ENCODE results near the gene GGCT. TPM values are rescaled to one million over a fixed set of nuclear protein-coding genes. Genes with fewer than 3 reads are reported as not detected.

Gene GGCT
- total RNA-seq, 1 experiment from 2014 or later: 73.5 TPM

DNA sequence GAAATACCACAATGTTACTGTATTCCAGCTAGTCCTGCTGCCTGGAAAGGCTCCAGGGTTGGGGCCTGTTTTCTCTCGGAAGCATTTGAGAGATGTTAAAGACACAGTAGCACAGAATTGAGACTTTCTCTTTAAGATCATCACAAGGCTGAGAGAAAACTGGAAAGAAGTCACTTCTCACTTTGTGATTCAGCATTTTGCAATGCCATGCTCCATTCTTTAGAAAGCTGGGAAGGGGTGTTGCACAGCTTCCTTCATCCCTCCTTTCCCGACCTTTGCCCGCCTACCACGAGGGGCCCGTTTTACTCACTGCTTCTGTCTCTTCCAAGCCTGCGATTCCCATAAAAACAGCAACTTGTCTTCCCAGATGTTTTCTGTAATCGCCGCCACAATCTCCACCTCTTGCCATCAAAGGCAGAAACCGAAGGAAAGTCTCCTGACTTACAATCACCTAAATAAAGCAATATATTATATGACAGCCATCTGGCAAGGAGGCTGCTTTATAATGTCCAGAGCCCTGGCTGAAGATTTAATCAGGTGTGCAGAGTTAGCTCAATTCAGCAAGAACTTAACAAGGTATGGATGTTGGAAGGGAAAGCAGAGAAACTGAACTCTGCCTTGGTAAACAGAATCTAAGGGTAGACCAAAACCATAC is 44.9 kb downstream of the GGCT start:
- H2AFZ ChIP-seq (ENCODE audit: low read length): no peak overlapping the region
- peaks cover 19% of the 10 kb centered on the region for H3K4me1 ChIP-seq (ENCODE audit: low read length)
- no peaks in the 10 kb centered on the region for H3K79me2 ChIP-seq (ENCODE audit: low read length)
- H3K36me3 ChIP-seq (ENCODE audit: insufficient read depth, low read length): no peaks in the 10 kb centered on the region
- H4K20me1 ChIP-seq (ENCODE audit: insufficient read depth, low read depth, low read length): no peaks in the 10 kb centered on the region
- H3K4me3 ChIP-seq (ENCODE audit: low read length): no peak overlapping the region
- H3K27ac ChIP-seq (ENCODE audit: low read length): no peak overlapping the region
- no peaks in the 10 kb centered on the region for H3K27me3 ChIP-seq (ENCODE audit: low read length)
- DNase-seq: no peak
- H3K4me2 ChIP-seq (ENCODE audit: low read depth, low read length, poor library complexity, severe bottlenecking): no peak overlapping the region
- no peak overlapping the region for H3K9ac ChIP-seq (ENCODE audit: low read length)
- no peaks in the 10 kb centered on the region for H3K9me3 ChIP-seq (ENCODE audit: low read length)
- H3K9me2 ChIP-seq (replicated peaks; ENCODE audit: insufficient read depth, low read length): no peaks in the 10 kb centered on the region

DNA sequence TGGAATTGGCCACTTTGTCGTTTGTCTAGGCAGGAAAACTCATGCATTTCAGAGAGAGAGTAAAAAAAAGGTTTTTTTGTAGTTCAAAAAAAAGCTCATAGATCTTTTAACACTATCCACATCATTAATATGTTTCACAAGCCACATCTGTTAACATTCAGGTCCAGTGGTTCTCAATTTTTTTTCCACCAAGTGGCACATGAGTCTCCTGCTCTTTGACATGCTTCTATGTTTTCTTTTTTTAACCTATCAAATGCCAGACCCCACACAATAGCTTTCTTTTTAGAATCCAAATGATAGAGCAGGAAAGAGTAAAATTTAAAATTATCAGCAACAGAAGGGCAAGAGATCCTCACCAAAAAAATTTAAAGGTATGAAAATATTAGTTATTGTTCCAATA is 46.3 kb downstream of the GGCT start:
- H3K4me2 ChIP-seq (ENCODE audit: low read depth, low read length, poor library complexity, severe bottlenecking): no peak overlapping the region
- H3K9me3 ChIP-seq (ENCODE audit: low read length): no peaks in the 10 kb centered on the region
- H3K4me3 ChIP-seq (ENCODE audit: low read length): no peak overlapping the region
- no peak overlapping the region for H3K27ac ChIP-seq (ENCODE audit: low read length)
- no peaks in the 10 kb centered on the region for H4K20me1 ChIP-seq (ENCODE audit: insufficient read depth, low read depth, low read length)
- H3K9me2 ChIP-seq (replicated peaks; ENCODE audit: insufficient read depth, low read length): no peaks in the 10 kb centered on the region
- DNase-seq: no peak
- no peaks in the 10 kb centered on the region for H3K36me3 ChIP-seq (ENCODE audit: insufficient read depth, low read length)
- H3K9ac ChIP-seq (ENCODE audit: low read length): no peak overlapping the region
- no peaks in the 10 kb centered on the region for H3K27me3 ChIP-seq (ENCODE audit: low read length)
- H3K4me1 ChIP-seq (ENCODE audit: low read length): peaks cover 5% of the 10 kb centered on the region
- H2AFZ ChIP-seq (ENCODE audit: low read length): no peak overlapping the region
- H3K79me2 ChIP-seq (ENCODE audit: low read length): no peaks in the 10 kb centered on the region

DNA sequence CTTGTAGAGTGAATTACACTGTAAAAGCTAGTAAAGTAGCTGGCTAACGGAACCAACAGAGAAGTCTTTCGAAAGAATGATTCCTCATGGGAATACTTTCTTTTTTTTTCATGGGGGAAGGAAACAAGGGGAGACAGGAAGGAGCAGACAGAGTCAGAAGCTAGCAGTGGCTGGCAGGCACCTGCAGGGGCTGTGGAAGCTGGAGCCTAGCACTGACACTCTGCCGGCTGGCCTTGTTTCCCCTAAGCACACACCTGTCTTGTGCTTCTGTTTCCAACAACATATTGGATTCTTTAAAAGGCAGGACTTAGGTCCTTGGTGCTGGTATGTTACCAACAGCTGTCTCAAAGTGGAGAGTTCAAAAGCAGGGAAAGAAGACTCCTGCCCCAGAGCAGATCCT is 50.7 kb downstream of the GGCT start:
- Histone ChIP-seq H3K36me3 (ENCODE audit: insufficient read depth, low read length) (no peaks in the 10 kb centered on the region), H3K79me2 (ENCODE audit: low read length) (no peaks in the 10 kb centered on the region)

DNA sequence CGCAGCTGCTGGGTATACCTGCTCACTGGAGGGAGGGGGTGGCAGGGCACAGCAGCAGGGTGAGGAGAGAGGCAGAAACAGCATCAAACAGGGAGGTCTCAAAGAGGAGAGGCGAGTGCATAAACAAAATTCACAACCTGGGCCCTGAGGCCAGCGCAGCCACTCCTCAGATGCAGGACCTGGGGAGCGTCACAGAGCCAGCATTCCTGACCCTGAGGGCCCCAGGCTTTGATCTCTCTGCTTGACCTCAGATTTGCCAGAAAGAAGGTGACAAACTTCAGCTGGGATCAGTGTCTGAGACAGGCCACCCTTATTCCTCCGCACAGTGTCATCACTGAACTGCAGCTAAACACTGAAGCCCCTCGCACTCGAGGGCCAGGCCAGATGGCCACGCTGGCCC is 51.6 kb downstream of the GGCT start:
- DNase-seq: no peak
- no peak overlapping the region for H3K9ac ChIP-seq (ENCODE audit: low read length)
- H4K20me1 ChIP-seq (ENCODE audit: insufficient read depth, low read depth, low read length): no peaks in the 10 kb centered on the region
- no peaks in the 10 kb centered on the region for H3K9me2 ChIP-seq (replicated peaks; ENCODE audit: insufficient read depth, low read length)
- H3K4me2 ChIP-seq (ENCODE audit: low read depth, low read length, poor library complexity, severe bottlenecking): no peak overlapping the region
- no peaks in the 10 kb centered on the region for H3K36me3 ChIP-seq (ENCODE audit: insufficient read depth, low read length)
- H2AFZ ChIP-seq (ENCODE audit: low read length): no peak overlapping the region
- no peaks in the 10 kb centered on the region for H3K9me3 ChIP-seq (ENCODE audit: low read length)
- H3K79me2 ChIP-seq (ENCODE audit: low read length): no peaks in the 10 kb centered on the region
- H3K27ac ChIP-seq (ENCODE audit: low read length): no peak overlapping the region
- H3K27me3 ChIP-seq (ENCODE audit: low read length): no peaks in the 10 kb centered on the region
- H3K4me3 ChIP-seq (ENCODE audit: low read length): no peak overlapping the region
- H3K4me1 ChIP-seq (ENCODE audit: low read length): no peaks in the 10 kb centered on the region

More for the DNA sequence above, 50.7 kb downstream of the GGCT start:
- Histone ChIP-seq H4K20me1 (ENCODE audit: insufficient read depth, low read depth, low read length) (no peaks in the 10 kb centered on the region), H3K27me3 (ENCODE audit: low read length) (no peaks in the 10 kb centered on the region), H3K9me2 (replicated peaks; ENCODE audit: insufficient read depth, low read length) (no peaks in the 10 kb centered on the region), H2AFZ (ENCODE audit: low read length) (no peak overlapping the region), H3K27ac (ENCODE audit: low read length) (no peak overlapping the region), H3K4me2 (ENCODE audit: low read depth, low read length, poor library complexity, severe bottlenecking) (no peak overlapping the region), H3K4me3 (ENCODE audit: low read length) (no peak overlapping the region), H3K9me3 (ENCODE audit: low read length) (no peaks in the 10 kb centered on the region), H3K4me1 (ENCODE audit: low read length) (no peaks in the 10 kb centered on the region), H3K9ac (ENCODE audit: low read length) (no peak overlapping the region)
- no peak for DNase-seq

DNA sequence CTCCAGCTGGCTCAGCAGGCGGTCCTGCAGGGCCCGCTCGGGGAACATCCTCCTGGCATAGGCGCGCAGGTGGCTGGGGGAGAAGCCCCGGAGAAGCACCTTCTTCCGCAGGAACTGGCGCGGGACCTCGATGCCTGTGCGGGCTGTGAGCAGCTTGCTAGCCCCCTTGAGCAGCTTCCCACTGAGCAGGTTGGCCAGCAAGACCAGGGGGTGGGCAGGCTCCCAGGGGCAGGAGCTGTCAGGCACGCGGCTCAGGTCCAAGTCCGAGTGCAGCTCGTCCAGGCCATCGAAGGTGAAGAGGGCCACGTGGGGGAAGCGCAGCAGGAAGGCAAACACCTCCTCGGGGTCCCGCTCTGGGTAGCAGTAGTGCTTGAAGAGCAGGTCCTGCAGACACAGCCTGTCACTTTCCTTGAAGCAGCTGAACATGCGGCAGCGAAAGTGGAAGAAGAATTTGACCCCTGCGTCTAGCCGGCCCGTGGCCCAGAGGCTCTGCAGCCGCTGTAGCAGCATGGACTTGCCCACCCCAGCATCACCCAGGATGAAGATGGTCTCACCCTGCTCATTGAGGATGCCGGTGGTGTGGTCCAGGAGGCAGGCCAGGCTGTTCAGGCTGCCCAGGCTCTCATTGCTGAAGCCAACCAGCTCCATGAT is 52.2 kb downstream of the GGCT start:
- no peak overlapping the region for H3K4me2 ChIP-seq (ENCODE audit: low read depth, low read length, poor library complexity, severe bottlenecking)
- no peaks in the 10 kb centered on the region for H3K79me2 ChIP-seq (ENCODE audit: low read length)
- H3K9ac ChIP-seq (ENCODE audit: low read length): no peak overlapping the region
- H3K4me3 ChIP-seq (ENCODE audit: low read length): no peak overlapping the region
- H3K27ac ChIP-seq (ENCODE audit: low read length): no peak overlapping the region
- no peaks in the 10 kb centered on the region for H4K20me1 ChIP-seq (ENCODE audit: insufficient read depth, low read depth, low read length)
- no peaks in the 10 kb centered on the region for H3K9me2 ChIP-seq (replicated peaks; ENCODE audit: insufficient read depth, low read length)
- no peaks in the 10 kb centered on the region for H3K9me3 ChIP-seq (ENCODE audit: low read length)
- H3K36me3 ChIP-seq (ENCODE audit: insufficient read depth, low read length): no peaks in the 10 kb centered on the region
- no peak overlapping the region for H2AFZ ChIP-seq (ENCODE audit: low read length)
- no peaks in the 10 kb centered on the region for H3K27me3 ChIP-seq (ENCODE audit: low read length)
- DNase-seq: no peak
- H3K4me1 ChIP-seq (ENCODE audit: low read length): no peaks in the 10 kb centered on the region

DNA sequence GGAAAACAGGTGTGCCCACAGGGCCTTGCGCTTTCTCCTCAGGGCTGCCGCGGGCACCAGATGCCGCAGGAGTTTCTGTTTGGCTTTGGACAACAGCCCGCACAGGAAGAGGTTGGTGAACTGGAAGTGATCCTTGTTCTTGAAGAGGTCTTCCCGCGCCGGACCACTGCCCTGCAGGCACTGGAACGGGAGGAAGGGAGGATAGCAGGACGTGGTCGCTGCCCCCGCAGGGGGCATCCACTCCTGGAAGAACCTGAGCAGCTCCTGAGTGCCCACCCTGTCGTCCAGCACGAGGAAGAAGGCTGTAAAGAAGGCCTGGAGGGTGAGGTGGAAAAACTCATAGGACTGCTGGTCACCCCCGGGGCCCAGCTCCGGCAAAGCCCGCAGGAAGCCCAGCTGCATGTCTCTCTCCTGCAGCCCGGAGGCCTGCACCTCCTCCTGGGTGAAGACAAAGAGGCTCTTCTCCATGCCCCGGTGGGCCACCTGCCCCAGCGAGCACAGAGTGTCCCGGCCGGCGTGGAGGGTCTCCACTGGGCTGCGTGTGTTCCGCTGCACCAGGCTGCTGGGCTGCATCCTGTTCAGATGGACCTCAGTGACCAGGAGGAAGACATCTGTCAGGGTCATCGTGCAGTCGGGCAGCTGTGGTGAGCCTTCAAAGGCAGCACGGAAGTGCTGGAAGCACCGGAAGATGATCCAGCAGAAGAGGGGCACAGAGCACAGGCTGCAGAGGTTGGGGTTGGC is 52.9 kb downstream of the GGCT start:
- H3K27ac ChIP-seq (ENCODE audit: low read length): no peak overlapping the region

DNA sequence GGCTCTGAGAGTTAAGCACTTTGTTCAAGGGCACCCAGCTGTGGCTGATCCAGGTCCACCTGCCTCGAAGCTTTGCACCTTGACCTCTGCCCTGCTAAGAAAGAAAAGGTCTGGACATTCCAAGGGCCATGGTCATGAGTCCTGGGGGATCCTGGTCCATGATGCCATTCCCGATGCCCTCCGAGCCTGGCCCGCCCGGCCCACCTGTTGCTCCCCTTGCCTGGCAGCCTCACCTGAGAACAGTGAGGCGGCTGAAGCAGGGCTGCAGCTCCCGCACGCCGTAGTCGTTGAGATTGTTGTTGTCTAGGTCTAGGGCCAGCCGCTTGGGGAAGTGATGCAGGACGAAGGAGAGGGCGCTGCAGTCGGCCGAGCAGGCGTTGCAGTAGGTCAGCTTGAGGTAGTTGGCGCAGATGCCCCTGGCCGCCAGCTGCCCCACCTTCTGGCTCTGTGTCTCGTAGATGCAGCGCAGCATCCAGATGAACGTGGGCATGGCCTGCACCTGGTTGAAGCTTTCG is 53.6 kb downstream of the GGCT start:
- Histone ChIP-seq H2AFZ (ENCODE audit: low read length) (no peak overlapping the region), H4K20me1 (ENCODE audit: insufficient read depth, low read depth, low read length) (no peaks in the 10 kb centered on the region), H3K79me2 (ENCODE audit: low read length) (no peaks in the 10 kb centered on the region), H3K36me3 (ENCODE audit: insufficient read depth, low read length) (no peaks in the 10 kb centered on the region), H3K4me1 (ENCODE audit: low read length) (peaks cover 3% of the 10 kb centered on the region), H3K9ac (ENCODE audit: low read length) (no peak overlapping the region), H3K9me3 (ENCODE audit: low read length) (no peaks in the 10 kb centered on the region), H3K27ac (ENCODE audit: low read length) (no peak overlapping the region), H3K9me2 (replicated peaks; ENCODE audit: insufficient read depth, low read length) (no peaks in the 10 kb centered on the region), H3K4me2 (ENCODE audit: low read depth, low read length, poor library complexity, severe bottlenecking) (no peak overlapping the region), H3K27me3 (ENCODE audit: low read length) (no peaks in the 10 kb centered on the region), H3K4me3 (ENCODE audit: low read length) (no peak overlapping the region)
- DNase-seq: no peak

More for the DNA sequence above, 52.9 kb downstream of the GGCT start:
- no peaks in the 10 kb centered on the region for H3K79me2 ChIP-seq (ENCODE audit: low read length)
- DNase-seq: no peak
- no peaks in the 10 kb centered on the region for H4K20me1 ChIP-seq (ENCODE audit: insufficient read depth, low read depth, low read length)
- no peaks in the 10 kb centered on the region for H3K9me2 ChIP-seq (replicated peaks; ENCODE audit: insufficient read depth, low read length)
- no peak overlapping the region for H3K4me2 ChIP-seq (ENCODE audit: low read depth, low read length, poor library complexity, severe bottlenecking)
- H3K4me3 ChIP-seq (ENCODE audit: low read length): no peak overlapping the region
- H3K9me3 ChIP-seq (ENCODE audit: low read length): no peaks in the 10 kb centered on the region
- H3K9ac ChIP-seq (ENCODE audit: low read length): no peak overlapping the region
- H3K36me3 ChIP-seq (ENCODE audit: insufficient read depth, low read length): no peaks in the 10 kb centered on the region
- no peaks in the 10 kb centered on the region for H3K4me1 ChIP-seq (ENCODE audit: low read length)
- no peaks in the 10 kb centered on the region for H3K27me3 ChIP-seq (ENCODE audit: low read length)
- no peak overlapping the region for H2AFZ ChIP-seq (ENCODE audit: low read length)

DNA sequence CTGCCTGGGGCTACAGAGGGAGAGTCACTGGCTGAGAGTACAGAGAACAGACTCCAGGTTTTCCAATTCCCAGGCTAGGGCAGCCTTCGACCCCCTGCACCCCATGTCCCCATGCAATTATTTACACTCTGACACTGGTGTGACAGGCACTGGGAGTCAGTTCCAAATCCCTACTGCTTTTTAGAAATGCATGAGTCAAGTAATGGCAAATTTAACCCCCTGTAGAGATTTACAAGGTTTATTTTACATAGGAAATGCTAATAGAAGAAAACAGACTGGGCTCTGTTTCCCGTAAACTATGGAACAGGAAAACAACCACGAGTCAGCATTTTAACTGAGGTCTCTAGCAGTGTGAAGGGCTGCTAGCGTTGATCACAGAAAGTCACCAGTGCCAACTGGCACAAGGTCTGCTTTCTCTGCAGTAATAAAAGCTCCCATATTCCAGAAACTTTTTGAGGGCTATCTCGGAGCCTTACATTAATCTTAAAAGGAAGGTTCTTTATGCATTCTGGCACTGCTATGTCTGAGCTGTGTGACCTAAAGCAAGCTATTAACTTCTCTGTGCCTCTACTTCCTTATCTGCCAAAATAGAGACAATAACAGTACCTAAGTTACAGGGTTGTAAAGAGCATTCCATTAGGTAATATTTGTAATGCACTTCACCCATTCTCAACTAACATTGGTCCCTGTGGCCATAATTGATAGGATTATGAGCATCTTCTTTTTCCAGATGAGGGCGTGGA is 54.2 kb downstream of the GGCT start:
- Histone ChIP-seq H3K9me3 (ENCODE audit: low read length) (no peaks in the 10 kb centered on the region), H3K79me2 (ENCODE audit: low read length) (no peaks in the 10 kb centered on the region), H3K36me3 (ENCODE audit: insufficient read depth, low read length) (no peaks in the 10 kb centered on the region), H3K4me2 (ENCODE audit: low read depth, low read length, poor library complexity, severe bottlenecking) (no peak overlapping the region), H3K4me3 (ENCODE audit: low read length) (no peak overlapping the region), H3K4me1 (ENCODE audit: low read length) (peaks cover 8% of the 10 kb centered on the region), H2AFZ (ENCODE audit: low read length) (no peak overlapping the region), H3K9ac (ENCODE audit: low read length) (no peak overlapping the region), H4K20me1 (ENCODE audit: insufficient read depth, low read depth, low read length) (no peaks in the 10 kb centered on the region), H3K9me2 (replicated peaks; ENCODE audit: insufficient read depth, low read length) (no peaks in the 10 kb centered on the region), H3K27ac (ENCODE audit: low read length) (no peak overlapping the region), H3K27me3 (ENCODE audit: low read length) (no peaks in the 10 kb centered on the region)
- DNase-seq: no peak

Data from Karpas-422 (cell line).